Right lobe of liver (tissue), 6 donors: ENCODE results near the gene IGF2BP3. TPM values are rescaled to one million over a fixed set of nuclear protein-coding genes. Genes with fewer than 3 reads are reported as not detected.

Experiments used
- ATAC-seq, 4 donors: fragments of 200-7000 bp; cut with Tn5 transposase; one replicate each; pipeline ENCODE4 v1.9.1; 2020; ENCODE audit warnings: mild to moderate bottlenecking in 4 of 4, moderate library complexity in 4 of 4
- DNase-seq, 3 donors: peaks; one replicate each; pipeline ENCODE4 v3.0.0-alpha.2; 2020
- H3K27ac ChIP-seq, 3 donors: fragments of 200-600 bp; one replicate each; pipeline ENCODE4 v1.8.0; 2022
- H3K27me3 ChIP-seq, 2 donors: fragments of 200-600 bp; one replicate each; pipeline ENCODE4 v1.8.0; 2022
- H3K36me3 ChIP-seq, 4 donors: fragments of 200-600 bp; sonication (generic) in 1 of 4; one replicate each; pipeline versions ENCODE4 v1.5.1 to v1.8.0; 2017 to 2022; ENCODE audit warnings: control low read depth in 1 of 4
- H3K4me1 ChIP-seq, 4 donors: fragments of 200-600 bp; sonication (generic) in 1 of 4; one replicate each; pipeline versions ENCODE4 v1.5.1 to v1.8.0; 2017 to 2022; ENCODE audit warnings: control low read depth in 1 of 4
- H3K4me3 ChIP-seq, 3 donors: fragments of 200-600 bp; one replicate each; pipeline ENCODE4 v1.8.0; 2022
- H3K9me3 ChIP-seq, 4 donors: fragments of 200-600 bp; sonication (generic) in 1 of 4; one replicate each; pipeline versions ENCODE4 v1.5.1 to v1.8.0; 2017 to 2022; ENCODE audit warnings: control low read depth in 1 of 4
- POLR2A ChIP-seq: fragments of 450-650 bp; IDR thresholded peaks from one replicate; pipeline ENCODE4 v1.6.1; 2017; ENCODE audit warnings: antibody characterized with exemption, mild to moderate bottlenecking
- WGBS: methylation state at CpG from one replicate; pipeline ENCODE4 v1.1.6; 2018; ENCODE audit warnings: low coverage, low lambda C conversion rate; ENCODE audit not compliant: insufficient coverage; ENCODE audit errors: missing lambda C conversion rate; 5-methylcytosine and 5-hydroxymethylcytosine counted together
- intact Hi-C, 2 donors: fragments of 100-400 bp; cut with DNase I; formaldehyde crosslinking; loops; one replicate each; pipeline versions ENCODE4 v1.11.2 to v1.14.1; 2022
- total RNA-seq, 6 experiments: library from RNA; depleted of rRNA in 2 of 6; stranded (reverse); fragments of >200 nt in 2 of 6; fragmentation: NEBNext Ultra II Directional in 3 of 6; extraction: Animal tissue kit (Norgen Biotek cat#: 25700) in 3 of 6; gene quantifications; one replicate each; pipeline versions ENCODE4 v1.1.0 to v1.2.4, GENCODE V29; 2016 to 2023
- TF ChIP-seq, protein P1 (sequence below), 4 donors: fragments of 200-600 bp in 3 of 4; fragments of 450-650 bp in 1 of 4; IDR thresholded peaks; one replicate each; pipeline versions ENCODE4 v1.5.1 to v1.8.0; 2016 to 2022; ENCODE audit warnings: antibody characterized with exemption in 4 of 4, mild to moderate bottlenecking in 2 of 4
- donor health status: DM: no; HTN: yes; CAD: no.
- donor health status: DM: no; HTN: no; CAD: no.
- donor health status: DM: no; HTN: no; CAD: no.
- donor health status: DM: no; HTN: yes; CAD: no.
- donor health status: DM: no; HTN: yes; CAD: no.

Gene IGF2BP3
- total RNA-seq, 6 experiments from 2014 or later = 0.12 to 0.64 (median 0.19) TPM; not detected in 1

GRCh38 chr7:23472556-23472955 is 2.3 kb upstream of the IGF2BP3 start:
- H3K27me3 ChIP-seq = peaks cover 20 to 95% of the 10 kb centered on the region in 2 donors
- no peak overlapping the region for H3K4me3 ChIP-seq
- no peak overlapping the region for H3K27ac ChIP-seq
- H3K4me1 ChIP-seq = peaks cover 0 to 40% (median 13%) of the 10 kb centered on the region in 4 donors
- H3K36me3 ChIP-seq = no peaks in the 10 kb centered on the region
- H3K9me3 ChIP-seq = no peaks in the 10 kb centered on the region
- DNase-seq (no peak), ATAC-seq (no peak)
- TF ChIP-seq, protein P1, sequence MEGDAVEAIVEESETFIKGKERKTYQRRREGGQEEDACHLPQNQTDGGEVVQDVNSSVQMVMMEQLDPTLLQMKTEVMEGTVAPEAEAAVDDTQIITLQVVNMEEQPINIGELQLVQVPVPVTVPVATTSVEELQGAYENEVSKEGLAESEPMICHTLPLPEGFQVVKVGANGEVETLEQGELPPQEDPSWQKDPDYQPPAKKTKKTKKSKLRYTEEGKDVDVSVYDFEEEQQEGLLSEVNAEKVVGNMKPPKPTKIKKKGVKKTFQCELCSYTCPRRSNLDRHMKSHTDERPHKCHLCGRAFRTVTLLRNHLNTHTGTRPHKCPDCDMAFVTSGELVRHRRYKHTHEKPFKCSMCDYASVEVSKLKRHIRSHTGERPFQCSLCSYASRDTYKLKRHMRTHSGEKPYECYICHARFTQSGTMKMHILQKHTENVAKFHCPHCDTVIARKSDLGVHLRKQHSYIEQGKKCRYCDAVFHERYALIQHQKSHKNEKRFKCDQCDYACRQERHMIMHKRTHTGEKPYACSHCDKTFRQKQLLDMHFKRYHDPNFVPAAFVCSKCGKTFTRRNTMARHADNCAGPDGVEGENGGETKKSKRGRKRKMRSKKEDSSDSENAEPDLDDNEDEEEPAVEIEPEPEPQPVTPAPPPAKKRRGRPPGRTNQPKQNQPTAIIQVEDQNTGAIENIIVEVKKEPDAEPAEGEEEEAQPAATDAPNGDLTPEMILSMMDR (IDR thresholded peaks at IDR 0.05) = no peak
- intact Hi-C loops = no loop called here

DNA sequence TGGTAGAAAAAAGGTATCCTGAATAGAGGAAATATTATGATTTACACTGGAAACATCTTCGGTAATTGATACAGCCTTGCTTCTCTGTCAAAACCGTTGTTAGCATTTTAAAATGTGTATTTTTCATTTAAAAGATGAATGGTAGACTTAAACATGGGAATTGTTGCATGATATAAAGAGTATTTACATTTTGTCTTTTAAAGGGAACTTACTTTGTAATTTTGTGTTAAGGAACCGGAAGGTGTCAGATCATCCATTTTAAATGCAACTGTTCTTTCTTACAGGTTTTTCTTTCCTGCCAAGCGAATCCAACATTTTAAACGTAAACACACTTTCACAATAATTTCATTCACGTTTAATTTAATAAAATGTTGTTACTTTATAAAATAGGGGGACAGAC is 1.8 kb upstream of the IGF2BP3 start:
- Histone ChIP-seq H3K9me3 (no peaks in the 10 kb centered on the region), H3K4me3 (no peak overlapping the region), H3K27ac (no peak overlapping the region), H3K27me3 (peaks cover 20 to 95% of the 10 kb centered on the region in 2 donors), H3K36me3 (no peaks in the 10 kb centered on the region), H3K4me1 (peaks cover 0 to 40% (median 13%) of the 10 kb centered on the region in 4 donors)
- WGBS = 35% methylated on average over 6 of the region's 6 CpGs
- no peak for TF ChIP-seq POLR2A
- TF ChIP-seq, protein P1 (IDR thresholded peaks at IDR 0.05) = no peak
- intact Hi-C loops = no loop called here
- DNase-seq = no peak
- no peak for ATAC-seq

- no peaks in the 10 kb centered on the region for H3K36me3 ChIP-seq
- H3K27ac ChIP-seq = no peak overlapping the region
- ATAC-seq = peak in 1 of 4 donors; percentile 9
- intact Hi-C loops = no loop called here
- H3K9me3 ChIP-seq = no peaks in the 10 kb centered on the region
- no peak overlapping the region for H3K4me3 ChIP-seq
- H3K4me1 ChIP-seq = peaks cover 0 to 40% (median 13%) of the 10 kb centered on the region in 4 donors
- no peak for DNase-seq
- H3K27me3 ChIP-seq = peaks cover 16 to 91% of the 10 kb centered on the region in 2 donors
- 7% methylated on average over 20 of the region's 44 CpGs for WGBS
- TF ChIP-seq POLR2A = no peak
- TF ChIP-seq, protein P1 (IDR thresholded peaks at IDR 0.05) = no peak
Observed at GRCh38 chr7:23471106-23471859, 992 bp upstream of the IGF2BP3 start.

- Histone ChIP-seq H3K27me3 (peaks cover 12 to 85% of the 10 kb centered on the region in 2 donors), H3K9me3 (no peaks in the 10 kb centered on the region), H3K4me3 (no peak overlapping the region), H3K4me1 (peaks cover 0 to 40% (median 13%) of the 10 kb centered on the region in 4 donors), H3K27ac (no peak overlapping the region), H3K36me3 (no peaks in the 10 kb centered on the region)
- TF ChIP-seq, protein P1 (IDR thresholded peaks at IDR 0.05) = no peak
- no peak for TF ChIP-seq POLR2A
- 6% methylated on average over 18 of the region's 18 CpGs for WGBS
- DNase-seq = no peak
- intact Hi-C loops = no loop called here
- ATAC-seq = no peak
Observed at GRCh38 chr7:23469961-23470250, 385 bp downstream of the IGF2BP3 start.
